ENCODE measurements around the gene XAF1.

The XAF1 gene

GRCh38 chr17:6755731-6756184 is at the start of gene XAF1:
Gene XAF1 (plus strand): TSS chr17:6756046. CDS start chr17:6756079, 33 bp downstream.
- FAIRE-seq (no peak), DNase-seq (ENCODE audit: insufficient read length, low spot score) (no peak)
- TF ChIP-seq POLR2A (IDR thresholded peaks at IDR 0.05; ENCODE audit: low read depth, low read length), result no peak

GRCh38 chr17:6706499-6706898 is 49.3 kb upstream of the XAF1 start:
- DNase-seq (ENCODE audit: insufficient read length, low spot score), result no peak
- no peak for TF ChIP-seq POLR2A (IDR thresholded peaks at IDR 0.05; ENCODE audit: low read depth, low read length)
- no peak for FAIRE-seq

GRCh38 chr17:6706996-6707395 is 48.9 kb upstream of the XAF1 start:
- TF ChIP-seq POLR2A (IDR thresholded peaks at IDR 0.05; ENCODE audit: low read depth, low read length), result no peak
- DNase-seq (ENCODE audit: insufficient read length, low spot score), result no peak
- no peak for FAIRE-seq

GRCh38 chr17:6708357-6708961 is 47.4 kb upstream of the XAF1 start:
- no peak for TF ChIP-seq POLR2A (IDR thresholded peaks at IDR 0.05; ENCODE audit: low read depth, low read length)
- FAIRE-seq, result no peak

DNA sequence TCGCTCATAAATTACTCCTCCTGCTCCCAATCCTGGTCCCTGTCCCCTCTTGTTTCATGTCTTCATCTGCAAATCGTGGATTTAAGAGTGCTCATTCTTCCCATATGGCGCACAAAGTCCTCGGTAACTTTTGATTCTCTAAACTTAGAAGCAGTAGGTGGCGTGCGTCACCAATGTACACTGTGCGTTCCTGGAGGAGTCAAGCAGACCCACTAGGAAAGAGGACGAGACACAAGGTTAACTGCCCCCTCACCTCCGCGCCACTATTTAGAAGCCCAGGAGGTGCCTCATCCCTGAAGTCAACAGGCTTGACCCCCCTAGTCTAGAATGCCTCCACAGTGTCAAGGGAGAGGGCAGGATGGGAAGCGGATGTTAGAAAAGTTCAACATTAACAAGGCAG is 45.5 kb upstream of the XAF1 start:
- TF ChIP-seq POLR2A (IDR thresholded peaks at IDR 0.05; ENCODE audit: low read depth, low read length), result no peak
- DNase-seq (ENCODE audit: insufficient read length, low spot score), result no peak
- FAIRE-seq, result no peak

More at GRCh38 chr17:6708357-6708961, 47.4 kb upstream of the XAF1 start:
- DNase-seq (ENCODE audit: insufficient read length, low spot score), result no peak

GRCh38 chr17:6711081-6711674 is 44.7 kb upstream of the XAF1 start:
- no peak for DNase-seq (ENCODE audit: insufficient read length, low spot score)
- FAIRE-seq, result no peak
- TF ChIP-seq POLR2A (IDR thresholded peaks at IDR 0.05; ENCODE audit: low read depth, low read length), result no peak

DNA sequence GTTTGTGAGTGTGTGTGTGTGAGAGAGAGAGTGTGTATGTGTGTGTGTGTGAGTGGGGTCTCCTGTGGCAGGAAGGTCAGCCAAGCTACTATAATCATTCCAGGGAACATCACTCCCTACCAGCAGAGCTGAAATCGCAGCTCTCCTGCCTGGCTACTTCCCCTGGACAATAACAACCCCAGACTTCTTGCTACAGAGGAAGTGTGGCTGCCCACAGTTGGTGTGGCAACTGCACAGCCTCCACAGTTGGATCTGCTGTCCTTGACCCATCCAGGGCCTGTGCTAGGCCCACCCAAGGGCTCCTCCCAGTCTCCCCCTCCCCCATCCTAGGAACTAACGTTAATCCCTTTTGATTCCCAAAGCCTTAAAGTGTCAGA is 44.2 kb upstream of the XAF1 start:
- DNase-seq (ENCODE audit: insufficient read length, low spot score), result no peak
- no peak for TF ChIP-seq POLR2A (IDR thresholded peaks at IDR 0.05; ENCODE audit: low read depth, low read length)
- FAIRE-seq, result no peak

DNA sequence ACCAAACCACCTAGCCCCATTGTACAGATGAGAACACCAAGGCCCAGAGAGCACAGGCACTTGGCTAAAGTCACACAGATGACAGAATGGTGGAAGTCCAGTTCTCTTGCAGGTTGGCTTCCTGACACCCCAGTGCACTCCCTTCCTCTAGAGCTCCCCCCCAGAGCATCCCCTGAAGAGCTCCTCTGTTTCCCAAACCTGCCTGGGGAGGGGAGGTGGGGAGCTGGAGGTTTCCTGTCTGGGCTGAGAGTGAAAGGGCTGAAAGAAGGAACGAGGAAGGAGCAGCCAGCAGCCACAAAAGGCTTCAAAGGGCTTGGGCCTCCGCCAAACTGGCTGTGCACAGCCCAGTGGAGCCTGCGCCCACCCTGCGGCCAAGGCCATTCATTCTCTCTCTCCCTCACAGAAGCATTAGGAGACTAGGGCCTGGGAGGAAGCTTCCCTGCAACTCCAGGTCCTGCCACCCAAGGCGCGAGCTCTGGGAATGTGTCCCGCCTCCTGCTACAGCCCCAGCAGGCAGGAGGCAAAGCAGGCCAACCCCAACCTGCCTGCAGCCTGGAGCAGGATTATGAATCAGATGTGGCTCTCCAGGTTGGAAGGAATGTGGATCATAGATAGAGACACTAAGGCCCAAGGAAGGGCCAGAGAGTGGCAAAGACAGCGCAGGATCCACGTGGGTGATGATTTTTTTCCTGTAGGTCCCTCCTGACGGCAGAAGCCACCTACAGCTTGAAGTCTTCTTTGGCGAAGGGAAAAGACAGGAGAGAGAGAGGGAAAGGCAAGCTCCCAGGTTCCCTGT is 43.6 kb upstream of the XAF1 start:
- FAIRE-seq, result no peak
- no peak for TF ChIP-seq POLR2A (IDR thresholded peaks at IDR 0.05; ENCODE audit: low read depth, low read length)
- no peak for DNase-seq (ENCODE audit: insufficient read length, low spot score)

DNA sequence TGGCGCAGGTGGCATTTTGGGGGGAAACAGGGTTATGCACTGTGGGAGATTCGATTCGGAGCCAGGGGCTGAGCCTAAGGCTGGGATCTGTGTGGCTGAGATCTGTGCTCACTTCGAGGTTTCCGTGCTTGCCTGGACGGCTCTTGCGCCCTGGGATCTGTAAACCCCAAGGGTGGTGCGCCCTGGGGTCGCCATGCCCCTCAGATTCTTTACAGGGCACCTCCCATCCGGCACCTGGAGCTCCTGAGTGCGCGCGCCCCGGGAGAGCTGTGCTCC is 43.1 kb upstream of the XAF1 start:
- DNase-seq (ENCODE audit: insufficient read length, low spot score) (no peak), FAIRE-seq (no peak)
- no peak for TF ChIP-seq POLR2A (IDR thresholded peaks at IDR 0.05; ENCODE audit: low read depth, low read length)

DNA sequence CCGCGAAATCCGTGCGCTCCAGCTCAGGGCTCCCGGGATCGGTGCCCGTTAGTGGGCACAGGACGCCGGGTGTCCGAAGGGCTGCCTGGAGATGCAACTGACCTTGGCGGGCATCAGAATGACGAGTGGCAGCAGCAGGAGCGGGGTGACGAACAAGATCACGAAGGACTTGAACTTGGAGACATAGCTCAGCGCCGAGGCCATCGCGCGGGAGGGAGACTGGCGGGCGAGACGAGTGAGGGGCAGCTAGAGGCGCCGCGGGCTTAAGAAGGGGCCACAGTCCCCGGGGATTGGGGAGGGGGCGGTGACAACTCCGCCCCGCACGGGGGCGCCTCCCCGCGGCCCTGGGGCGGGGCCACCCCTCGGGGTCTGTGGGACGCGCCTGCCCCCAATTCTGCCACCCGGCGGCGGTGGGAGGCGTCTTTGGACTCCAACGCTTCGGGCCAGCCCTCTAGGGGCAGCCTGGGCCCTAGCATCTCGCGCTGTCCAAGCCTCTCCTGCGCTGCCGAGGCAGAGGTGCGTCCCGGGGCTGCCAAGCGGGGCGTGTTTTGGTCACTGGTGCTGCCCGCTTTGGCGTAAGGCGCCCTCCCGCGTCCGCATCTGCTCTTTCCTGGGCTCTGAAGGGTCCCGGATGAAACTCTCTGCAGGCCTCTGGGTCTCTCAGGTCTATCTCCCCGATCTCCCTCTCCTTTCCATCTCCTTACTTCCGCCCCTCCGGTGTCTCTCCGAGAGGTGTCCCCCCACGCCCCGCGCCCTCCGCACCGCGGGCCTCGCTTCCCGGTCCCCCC is 42.5 kb upstream of the XAF1 start, which contains the start of gene SLC13A5:
Gene SLC13A5, minus strand, starts transcription at position 240 of the 788 bp plus-strand sequence. Its CDS starts 36 bp downstream, at position 204.
- no peak for TF ChIP-seq POLR2A (IDR thresholded peaks at IDR 0.05; ENCODE audit: low read depth, low read length)
- FAIRE-seq, result no peak
- no peak for DNase-seq (ENCODE audit: insufficient read length, low spot score)

DNA sequence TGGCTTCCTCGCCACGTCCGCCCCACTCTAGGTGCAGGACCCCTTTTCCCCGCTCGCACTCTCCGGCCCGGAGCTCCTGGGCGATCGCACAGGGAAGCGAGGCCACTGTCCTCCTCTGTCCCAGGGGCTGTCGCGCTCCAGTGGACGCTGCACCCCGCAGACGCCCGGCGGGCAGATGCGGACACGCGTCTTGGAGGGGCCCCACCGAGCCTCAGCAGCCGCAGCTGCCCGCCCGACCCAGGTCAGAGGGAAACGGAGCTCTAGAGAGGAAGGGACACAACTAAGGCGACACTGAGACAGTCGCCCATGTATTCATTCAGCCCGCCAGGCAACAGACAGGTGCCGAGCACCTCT is 42.0 kb upstream of the XAF1 start:
- TF ChIP-seq POLR2A (IDR thresholded peaks at IDR 0.05; ENCODE audit: low read depth, low read length), result no peak
- no peak for DNase-seq (ENCODE audit: insufficient read length, low spot score)
- FAIRE-seq, result no peak

- TF ChIP-seq POLR2A (IDR thresholded peaks at IDR 0.05; ENCODE audit: low read depth, low read length), result no peak
- FAIRE-seq (no peak), DNase-seq (ENCODE audit: insufficient read length, low spot score) (no peak)
Measured at GRCh38 chr17:6714315-6714874, 41.5 kb upstream of the XAF1 start.

DNA sequence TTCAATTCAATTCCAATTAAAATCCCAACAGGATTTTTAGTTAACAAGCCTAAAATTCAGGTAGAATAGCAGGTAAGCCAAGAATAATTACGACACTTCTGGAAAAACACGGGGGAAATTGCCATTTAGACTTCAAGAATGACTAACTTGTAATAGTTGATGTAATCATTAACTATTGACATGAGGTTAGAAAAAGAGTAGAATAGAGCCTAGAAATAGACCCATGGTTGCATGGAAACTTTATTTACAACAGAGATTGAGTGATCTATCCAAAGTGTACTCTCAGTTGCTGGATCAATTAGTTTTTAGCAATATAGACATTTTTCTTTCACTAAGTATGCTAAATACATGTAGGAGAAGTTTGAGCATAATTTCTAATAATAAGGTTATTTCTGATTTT is 39.1 kb upstream of the XAF1 start:
- FAIRE-seq, result no peak
- TF ChIP-seq POLR2A (IDR thresholded peaks at IDR 0.05; ENCODE audit: low read depth, low read length), result no peak
- no peak for DNase-seq (ENCODE audit: insufficient read length, low spot score)

DNA sequence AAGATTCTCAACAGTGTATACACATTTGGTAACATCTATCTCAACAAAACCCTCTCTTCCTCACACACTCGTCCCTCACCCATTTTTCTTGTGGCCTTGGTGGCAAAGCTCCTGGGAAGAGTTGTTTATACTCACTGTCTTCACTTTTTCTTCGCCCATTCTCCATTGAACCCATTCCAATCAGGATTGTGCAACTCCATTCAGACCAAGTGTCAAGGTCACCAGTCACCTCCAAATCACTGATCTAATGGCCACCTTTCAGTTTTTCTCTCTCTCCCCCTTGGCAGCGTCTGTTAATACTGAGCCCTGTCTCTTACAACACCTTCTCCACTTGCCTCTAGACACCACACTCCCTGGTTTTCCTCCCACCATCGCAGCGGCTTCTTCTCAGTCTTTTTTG is 34.1 kb upstream of the XAF1 start:
- DNase-seq (ENCODE audit: insufficient read length, low spot score) (no peak), FAIRE-seq (no peak)
- no peak for TF ChIP-seq POLR2A (IDR thresholded peaks at IDR 0.05; ENCODE audit: low read depth, low read length)

Measured in H54 (cell line).